CD4-positive, alpha-beta T cell treated with Interferon gamma for 1 hour (primary cell): ENCODE measurements around the gene SYNJ2BP.

ENCODE experiments used
- DNase-seq: peaks from one replicate; pipeline ENCODE4 v3.0.0-alpha.2; 2020

Gene SYNJ2BP

DNA sequence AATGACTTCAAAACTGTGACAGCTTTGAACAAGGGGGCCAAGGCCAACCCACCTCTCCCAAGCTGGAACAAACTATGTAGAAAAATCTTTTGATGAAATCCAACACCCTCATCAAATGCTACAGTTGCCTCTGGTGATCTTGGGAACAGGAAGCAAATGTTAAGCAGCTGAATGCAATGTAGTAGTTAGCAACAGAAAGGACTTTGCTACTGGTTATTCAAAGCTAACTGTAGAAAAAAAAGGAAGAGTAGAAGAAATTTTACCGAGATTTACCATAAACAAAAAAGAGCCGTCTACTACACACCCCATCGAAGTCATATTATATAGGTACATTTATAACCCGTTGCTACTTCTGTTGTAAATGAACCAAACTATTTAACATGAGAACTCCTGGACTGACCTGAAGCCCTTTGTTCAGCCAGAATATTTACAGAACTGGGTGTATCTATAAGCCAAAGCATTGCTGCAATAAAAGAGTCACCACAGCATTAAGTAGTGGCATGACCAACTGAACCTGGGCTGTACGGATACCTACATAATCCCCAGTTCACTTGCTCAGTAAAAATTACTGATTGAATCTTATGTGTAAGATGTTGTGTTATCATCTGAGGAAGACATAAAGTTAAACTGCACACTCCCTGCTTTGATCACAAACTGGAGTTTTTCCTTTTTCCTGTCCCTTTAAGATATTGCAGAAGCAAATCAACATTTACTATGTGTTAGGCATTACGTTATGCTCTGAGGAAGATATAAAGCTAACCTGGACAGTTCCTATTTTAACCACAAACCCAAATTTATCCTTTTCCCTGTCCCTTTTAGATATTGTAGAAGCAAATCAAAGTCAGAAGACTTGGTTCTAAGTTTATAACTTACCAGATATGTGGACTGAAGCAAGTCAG lies 25.1 kb downstream of the SYNJ2BP start:
- no peak for DNase-seq

DNA sequence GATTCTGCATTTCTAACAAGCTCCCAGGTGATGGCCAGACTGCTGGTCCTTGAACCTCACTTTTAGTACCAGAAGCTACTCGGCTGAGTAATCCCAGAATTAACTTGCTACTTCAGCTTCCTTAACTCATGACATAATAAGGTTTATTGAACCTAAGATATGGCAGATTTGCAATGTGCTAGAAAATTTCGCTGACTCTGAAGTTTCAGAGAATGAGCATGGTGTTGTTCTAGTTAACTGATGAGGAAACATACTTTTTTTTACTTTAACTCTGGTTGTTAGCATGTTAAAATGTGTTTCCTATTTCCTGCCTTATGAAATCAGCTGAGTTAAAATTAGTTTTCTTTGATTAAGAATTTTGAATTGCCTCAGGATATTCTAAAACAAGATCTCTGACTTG lies 34.4 kb downstream of the SYNJ2BP start:
- DNase-seq: no peak

DNA sequence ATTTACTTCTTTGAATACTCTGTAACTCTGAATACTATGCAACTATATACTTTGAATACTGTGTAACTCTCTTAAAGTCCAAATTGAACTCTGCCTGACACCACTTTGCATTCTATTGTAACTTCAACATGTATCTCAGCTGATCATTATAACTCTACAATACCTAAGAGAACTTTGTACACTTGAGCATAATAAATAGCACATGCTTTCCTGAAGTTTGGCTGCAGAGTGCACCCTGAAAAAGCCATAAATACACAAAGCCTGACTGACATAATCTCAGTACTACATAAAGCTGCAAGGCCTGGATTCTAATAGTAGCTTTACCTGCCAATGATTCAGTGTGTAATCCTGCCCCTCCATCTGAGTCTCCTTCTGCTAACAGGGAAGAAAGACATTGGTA lies 36.1 kb downstream of the SYNJ2BP start:
- DNase-seq: no peak

DNA sequence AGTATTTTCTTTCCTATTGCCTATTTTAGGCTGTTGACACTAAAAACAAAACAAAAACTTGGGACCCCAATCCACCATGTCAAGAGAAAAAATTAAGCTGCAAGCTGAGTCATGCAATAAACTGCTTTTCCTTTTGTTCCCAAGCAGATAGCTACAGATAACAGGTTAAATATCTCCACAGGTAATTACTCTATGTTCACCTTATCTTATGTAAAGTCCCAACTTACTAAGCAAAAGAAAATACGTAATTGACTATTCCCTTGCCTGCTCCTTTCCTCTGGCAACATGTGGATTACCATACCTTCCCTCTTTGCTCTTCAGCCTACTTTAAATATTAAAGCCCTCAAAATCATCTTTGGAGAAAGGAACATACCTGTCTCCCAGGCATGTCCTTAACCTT lies 38.2 kb downstream of the SYNJ2BP start:
- DNase-seq: no peak
